ENCODE data around the gene TAS2R8.

DNA sequence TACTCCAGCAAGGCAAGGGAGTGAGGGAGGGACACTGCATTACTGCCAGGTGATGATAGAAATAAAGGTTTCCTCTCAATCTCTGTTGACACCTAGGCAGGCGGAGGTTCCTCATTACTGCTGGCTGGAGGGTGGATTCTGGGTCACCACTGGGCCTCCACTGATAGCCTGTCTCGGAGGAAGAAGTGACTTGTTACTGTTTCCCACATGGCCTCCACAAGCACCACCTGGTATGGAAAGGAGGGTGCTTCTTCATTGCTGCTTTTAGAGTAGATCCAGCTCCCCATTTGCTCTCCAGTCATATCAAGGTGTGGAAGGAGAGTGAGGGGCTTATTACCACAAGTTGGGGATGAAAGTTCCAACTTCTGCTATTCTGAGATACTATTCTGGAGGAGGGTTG is 35.8 kb upstream of the TAS2R8 start:
- TF ChIP-seq, protein P1, sequence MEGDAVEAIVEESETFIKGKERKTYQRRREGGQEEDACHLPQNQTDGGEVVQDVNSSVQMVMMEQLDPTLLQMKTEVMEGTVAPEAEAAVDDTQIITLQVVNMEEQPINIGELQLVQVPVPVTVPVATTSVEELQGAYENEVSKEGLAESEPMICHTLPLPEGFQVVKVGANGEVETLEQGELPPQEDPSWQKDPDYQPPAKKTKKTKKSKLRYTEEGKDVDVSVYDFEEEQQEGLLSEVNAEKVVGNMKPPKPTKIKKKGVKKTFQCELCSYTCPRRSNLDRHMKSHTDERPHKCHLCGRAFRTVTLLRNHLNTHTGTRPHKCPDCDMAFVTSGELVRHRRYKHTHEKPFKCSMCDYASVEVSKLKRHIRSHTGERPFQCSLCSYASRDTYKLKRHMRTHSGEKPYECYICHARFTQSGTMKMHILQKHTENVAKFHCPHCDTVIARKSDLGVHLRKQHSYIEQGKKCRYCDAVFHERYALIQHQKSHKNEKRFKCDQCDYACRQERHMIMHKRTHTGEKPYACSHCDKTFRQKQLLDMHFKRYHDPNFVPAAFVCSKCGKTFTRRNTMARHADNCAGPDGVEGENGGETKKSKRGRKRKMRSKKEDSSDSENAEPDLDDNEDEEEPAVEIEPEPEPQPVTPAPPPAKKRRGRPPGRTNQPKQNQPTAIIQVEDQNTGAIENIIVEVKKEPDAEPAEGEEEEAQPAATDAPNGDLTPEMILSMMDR (IDR thresholded peaks at IDR 0.05): no peak
- TF ChIP-seq POLR2AphosphoS5 (IDR thresholded peaks at IDR 0.05) (no peak), POLR2A (IDR thresholded peaks at IDR 0.05; ENCODE audit: low read depth) (no peak), EP300 (IDR thresholded peaks at IDR 0.05) (no peak)
